HG02981 (cell line): Measurements from ENCODE around the gene TLE3.
"Not testable (repeated sequence)": the region's sequence is repeated elsewhere in the genome, so short reads cannot be mapped to it uniquely, and the experiment has no call there.

Experiments
- ATAC-seq: cut with Tn5 transposase; IDR thresholded peaks from one replicate; pipeline ENCODE4 v1.9.1; 2021; ENCODE audit warnings: mild to moderate bottlenecking, moderate library complexity; ENCODE audit not compliant: unreplicated experiment

The TLE3 gene

DNA sequence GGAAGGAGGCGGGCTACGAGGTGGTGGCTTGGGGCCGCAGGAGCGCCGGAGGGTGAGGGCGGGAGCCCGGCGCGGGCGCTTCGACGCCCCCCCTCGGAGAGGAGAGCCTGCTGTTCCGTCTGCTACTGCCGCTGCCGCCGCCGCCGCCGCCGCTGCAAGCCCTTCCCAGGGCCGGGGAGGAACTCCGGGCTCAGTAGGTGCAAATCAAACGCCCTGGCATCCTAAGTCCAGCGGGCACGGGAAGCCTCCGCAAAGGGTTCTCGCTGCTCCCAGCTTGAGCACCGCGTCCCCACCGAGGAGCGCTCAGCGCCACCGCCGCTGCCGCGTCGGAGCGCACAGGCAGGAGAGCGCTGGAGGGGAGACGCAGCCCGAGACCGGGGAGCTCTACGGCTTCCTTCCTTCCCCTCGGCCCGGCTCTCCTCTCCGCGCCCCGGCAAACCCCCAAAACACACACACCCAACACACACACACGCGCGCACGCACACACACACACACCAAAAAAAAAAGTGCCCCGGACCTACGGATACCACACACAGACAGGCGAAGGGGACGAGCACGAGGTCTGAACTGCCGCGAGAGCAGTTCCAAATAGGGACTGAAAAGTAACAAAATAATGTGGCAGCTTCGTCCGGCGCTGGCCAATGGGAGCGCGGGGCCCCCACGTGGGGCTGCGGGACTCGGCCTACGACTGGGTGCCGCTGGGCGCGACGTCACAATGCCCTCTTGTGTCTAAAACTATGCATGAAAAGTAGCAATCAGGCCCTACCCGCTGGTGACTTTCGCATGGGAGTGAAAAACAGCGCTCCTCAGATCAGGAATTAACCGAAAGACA lies at the start of gene TLE3:
Gene TLE3 (minus strand): TSS at position 597 of the 832 bp plus-strand sequence. CDS start 1,119 bp downstream, outside the sequence.
- ATAC-seq: peak; percentile 62

DNA sequence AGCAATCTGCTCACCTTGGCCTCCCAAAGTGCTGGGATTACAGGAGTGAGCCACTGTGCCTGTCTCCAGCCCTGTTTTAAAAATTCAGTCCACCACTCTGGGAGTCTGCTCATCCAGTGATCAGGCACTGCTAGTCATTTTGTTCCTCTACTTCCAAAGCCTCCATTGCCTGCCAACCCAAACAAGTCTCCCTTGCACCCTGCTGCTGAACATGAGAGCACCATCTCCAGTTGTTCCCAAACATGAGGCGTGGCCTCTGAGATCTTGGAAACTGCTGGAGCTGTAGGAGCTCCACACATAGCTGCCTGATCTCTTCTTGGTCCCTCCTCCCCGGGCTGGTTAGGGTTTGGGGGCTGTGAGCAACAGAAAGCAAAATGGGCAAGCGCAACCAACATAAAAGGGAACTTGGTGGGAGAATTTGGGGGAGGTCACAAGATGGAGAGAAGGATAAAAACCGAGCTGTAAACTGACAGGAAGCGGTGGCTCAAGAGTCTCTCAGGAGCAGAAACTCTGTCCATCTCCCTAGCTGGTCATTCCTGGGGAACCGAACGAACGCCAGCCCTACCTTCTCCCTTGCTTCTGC lies 49.6 kb upstream of the TLE3 start:
- no peak for ATAC-seq

DNA sequence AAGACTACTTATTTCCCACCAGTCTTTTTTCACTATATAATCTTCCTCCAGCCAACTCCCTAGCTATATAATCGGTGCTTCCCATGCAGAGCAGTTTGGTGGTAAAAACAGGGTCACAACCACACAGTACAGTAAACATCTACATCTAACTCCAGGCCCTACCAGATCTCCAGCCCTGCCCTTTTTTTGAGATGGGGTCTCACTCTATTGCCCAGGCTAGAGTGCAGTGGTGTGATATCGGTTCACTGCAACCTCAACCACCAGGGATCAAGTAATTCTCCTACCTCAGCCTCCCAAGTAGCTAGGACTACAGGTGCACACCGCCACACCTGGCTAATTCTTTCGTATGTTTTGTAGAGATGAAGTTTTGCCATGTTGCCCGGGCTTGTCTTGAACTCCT lies 49.1 kb upstream of the TLE3 start:
- no peak for ATAC-seq

DNA sequence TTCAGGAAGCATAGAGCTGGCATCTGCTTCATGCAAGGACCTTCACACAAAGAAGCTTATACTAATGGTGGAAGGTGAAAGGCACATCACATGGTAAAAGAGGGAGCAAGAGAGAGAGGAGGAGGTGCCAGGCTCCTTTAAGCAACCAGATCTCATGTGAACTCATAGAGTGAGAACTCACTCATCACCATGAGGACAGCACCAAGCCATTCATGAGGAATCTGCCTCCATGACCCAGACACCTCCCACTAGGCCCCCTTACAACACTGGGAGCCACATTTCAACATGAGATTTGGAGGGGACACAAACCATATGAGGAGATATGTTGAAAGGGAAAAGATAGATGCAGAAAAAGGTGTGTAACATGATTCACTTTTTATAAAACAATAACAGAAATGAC lies 48.4 kb upstream of the TLE3 start:
- no peak for ATAC-seq

DNA sequence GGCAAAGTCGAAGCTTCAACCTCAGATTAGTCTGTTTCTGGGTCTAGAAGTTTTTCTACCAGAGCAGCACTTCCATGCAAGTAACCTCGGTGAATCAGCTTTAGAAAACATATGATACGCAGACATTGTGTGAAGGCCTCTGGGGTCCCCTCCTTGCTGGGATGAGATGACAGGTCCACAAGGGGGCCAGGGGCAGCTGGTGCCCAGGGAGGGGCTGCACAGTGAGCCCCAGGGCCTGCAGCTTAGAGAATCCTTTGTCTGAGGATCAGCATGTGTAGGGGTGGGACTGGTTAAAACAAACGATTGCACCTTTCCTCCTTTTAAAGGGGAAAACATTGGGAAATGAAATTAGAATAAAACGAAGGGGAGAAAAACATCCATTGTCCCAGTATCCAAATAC lies 47.5 kb upstream of the TLE3 start:
- no peak for ATAC-seq

DNA sequence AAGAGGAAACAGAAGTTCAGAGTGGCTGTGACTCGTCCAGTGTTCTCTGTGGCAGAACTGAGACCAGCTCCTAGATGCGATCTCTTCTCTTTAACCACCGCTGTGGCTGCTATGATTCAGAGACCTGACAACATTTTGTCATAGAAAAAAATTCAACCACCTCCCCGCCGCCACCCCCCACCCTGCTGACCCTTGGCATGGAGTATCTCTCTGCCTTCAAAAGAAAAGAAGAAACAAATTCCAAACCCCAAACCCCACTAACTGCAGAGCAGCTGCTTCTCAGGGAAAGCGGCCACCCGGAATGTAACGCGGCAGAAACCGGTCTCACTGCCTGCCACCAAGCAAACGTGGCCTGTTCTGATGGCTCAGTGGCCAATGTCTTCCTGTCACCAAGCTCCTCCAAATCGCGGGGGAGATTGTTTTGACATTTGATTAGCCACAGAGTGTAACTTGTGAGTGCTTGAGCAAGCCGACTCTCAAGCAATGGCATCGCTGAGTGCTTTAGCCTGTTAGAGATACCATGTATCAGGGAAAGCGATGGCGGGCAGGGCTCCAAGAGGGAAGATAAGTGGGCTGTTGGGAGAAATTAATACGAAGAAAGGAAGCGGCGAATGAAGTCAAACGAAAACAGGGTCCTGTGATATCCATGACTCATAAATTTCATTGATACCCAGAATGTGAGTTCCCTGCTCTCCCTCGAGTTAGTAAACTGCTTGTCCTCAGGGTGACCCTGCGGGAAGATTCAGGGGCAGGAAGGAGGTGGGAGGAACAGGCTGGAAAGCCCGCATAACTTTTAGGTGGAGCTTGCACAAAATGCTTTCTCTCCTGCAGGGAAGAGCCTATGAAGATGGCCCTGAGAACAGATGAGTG lies 44.8 kb upstream of the TLE3 start:
- no peak for ATAC-seq

DNA sequence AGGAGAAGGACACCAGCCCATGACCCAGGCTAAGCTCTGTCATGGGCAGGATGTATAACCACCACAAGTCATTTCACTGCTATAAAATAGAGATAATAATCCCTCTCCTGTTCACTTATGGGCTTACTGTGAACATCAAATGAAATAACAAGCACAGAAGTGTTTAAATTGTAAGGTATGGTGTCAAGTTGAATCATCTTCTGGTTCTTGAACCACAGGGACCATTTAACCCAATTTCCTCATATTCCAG lies 44.3 kb upstream of the TLE3 start:
- no peak for ATAC-seq

DNA sequence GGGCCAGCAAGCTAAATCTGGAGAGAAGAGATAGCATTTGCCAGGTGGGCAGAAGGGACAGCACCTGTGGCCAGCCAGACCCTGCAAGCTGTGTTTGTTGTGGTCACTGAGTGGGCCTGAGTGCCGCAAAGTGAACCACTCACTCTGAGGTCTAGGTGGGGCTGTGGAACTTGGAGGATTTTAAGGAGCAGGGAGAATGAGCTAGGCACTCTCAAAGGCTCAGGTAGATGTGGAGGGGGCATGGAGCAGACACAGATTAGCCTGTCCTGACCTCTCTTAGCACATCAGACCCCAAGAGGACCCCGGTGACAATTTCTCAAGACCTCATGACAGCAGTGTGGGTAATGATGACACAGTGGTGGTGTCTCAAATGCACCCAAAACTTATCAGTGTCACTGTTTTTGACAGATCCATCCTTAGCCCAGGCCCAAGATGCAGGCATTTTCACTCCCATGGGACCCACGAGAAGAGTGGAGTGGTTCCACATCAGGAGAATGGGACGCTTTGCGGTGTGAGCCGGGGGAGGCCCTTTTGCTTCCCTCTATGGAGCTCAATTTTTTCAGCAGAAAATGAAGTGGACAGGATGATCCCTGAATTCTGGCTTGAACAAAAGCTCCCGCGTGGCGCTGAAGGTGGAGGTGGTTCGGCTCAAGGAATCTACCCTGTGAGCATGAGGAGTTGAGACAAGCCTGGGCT lies 43.8 kb upstream of the TLE3 start:
- ATAC-seq: no peak

DNA sequence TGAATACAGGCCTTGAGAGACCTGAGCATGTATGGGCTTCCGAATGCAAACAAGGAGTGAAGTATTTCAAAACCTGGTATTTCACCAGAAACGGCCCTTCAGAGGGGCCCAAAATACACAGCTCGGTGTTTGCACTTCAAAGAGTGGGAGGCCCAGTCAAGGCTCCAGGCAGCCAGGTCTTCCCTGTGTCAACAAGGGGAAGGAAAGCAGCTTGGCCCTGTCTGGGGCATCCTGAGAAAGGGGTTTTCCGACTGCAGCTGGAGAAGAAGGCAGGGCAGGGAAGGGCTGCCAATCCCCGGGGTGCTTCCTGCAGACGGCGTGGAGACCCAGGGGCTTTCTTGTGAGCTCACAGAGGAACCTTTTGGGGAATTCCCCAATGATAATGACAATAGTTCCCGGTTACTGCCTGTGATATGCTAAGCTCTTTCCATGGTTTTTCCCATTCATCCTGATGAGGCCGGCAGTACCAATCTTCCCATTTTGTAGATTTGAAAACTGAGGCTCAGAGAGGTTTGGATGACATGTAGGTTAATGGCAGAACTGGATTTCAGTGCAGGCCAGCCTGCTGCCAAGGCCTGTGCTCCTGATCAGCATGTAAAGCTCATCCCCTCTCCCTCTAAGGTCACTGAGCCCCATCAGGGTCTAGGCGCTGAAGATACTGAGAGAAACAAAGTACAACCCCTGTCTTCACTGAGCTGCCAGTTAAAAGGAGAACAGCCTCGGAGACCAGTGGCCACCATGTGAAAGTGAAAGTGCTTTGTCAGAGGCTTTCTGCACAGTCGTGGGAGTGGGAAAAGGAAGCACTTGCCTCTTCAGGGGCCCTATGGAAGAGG lies 43.0 kb upstream of the TLE3 start:
- ATAC-seq: no peak

DNA sequence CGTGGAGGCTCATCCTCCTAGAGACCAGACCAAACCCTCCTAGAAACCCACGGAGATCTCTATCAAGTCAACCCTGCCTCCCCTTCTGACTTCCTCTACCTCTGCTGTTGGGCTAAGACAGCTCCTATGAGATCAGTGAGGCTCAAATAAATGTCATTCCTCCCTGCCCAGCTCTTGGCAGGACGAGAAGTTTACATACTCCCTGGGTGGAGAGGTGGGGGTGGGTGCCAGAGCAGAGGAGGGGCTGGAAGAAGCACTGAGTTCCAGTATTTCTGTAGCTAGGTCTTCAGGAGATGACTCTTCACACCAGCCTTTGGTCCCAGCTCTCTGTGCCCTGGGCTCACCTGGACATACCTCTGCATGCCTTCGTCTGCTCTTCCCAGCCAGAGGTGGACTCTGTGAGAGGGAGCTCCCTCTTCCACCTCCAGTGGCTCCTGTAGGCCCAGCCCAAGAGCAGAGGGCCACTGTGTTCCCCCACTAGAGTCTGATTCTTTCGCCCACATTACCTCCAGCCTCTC lies 42.4 kb upstream of the TLE3 start:
- ATAC-seq: no peak

DNA sequence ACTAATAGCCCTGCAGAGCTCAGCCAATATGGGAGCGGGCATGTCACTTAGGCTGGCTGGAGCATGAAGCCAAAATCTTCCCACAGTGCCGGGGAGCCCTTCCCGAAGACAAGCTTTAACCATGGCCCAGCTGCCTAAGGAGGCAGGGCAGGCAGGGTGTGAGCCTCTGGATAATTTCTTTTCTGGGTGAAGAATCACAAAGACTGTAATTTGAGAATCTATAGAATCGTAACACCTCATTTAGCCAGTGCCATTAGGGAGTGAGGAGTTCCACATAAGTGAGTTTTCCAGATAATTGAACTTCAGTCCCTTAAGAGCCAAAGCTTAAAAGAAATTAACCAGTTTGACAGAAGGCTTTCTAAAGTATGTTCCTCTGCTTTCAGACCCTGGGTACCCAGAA lies 40.2 kb upstream of the TLE3 start:
- no peak for ATAC-seq

DNA sequence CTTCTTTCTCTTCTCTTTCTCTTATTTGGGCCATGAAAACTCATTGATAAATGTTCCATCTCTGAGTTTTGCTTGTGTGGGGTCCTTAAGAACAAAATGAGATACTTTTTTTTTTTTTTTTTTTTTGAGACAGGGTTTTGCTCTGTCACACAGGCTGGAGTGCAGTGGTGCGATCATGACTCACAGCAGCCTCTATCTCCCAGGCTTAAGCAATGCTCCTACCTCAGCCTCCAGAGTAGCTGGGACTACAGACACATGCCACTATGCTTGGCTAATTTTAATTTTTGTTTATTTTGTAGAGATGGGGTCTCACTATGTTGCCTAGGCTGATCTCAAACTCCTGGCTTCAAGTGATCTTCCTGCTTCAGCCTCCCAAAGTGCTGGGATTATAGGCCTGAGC lies 39.3 kb upstream of the TLE3 start:
- ATAC-seq: not testable (repeated sequence)

DNA sequence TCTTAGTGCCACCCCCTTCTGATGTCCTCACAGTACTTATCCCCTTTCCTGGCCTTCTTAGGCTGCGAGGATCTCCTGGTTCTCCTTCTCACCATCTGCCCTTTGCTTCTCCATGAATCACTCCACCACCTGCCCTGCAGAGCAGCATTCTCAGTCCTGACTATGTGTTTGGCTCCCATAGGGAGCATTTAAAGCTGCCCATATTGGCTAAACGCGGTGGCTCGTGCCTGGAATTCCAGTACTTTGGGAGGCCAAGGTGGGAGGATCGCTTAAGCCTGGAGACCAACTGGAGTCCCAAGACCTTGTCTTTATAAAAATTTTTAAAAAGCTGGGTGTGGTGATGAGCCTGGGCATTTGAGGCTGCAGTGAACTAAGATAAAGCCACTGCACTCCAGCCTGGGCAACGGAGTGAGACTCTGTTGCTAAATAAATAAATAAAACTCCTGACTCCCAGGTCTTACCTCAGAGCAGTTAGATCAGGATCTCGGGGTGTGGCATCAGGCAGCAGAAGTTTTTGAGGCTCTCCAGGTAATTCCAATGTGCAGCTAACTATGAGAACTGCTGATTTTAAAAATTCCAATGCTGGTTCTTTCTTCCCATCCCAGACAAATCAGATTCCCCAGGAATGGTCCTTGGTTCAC lies 36.2 kb upstream of the TLE3 start:
- ATAC-seq: no peak

DNA sequence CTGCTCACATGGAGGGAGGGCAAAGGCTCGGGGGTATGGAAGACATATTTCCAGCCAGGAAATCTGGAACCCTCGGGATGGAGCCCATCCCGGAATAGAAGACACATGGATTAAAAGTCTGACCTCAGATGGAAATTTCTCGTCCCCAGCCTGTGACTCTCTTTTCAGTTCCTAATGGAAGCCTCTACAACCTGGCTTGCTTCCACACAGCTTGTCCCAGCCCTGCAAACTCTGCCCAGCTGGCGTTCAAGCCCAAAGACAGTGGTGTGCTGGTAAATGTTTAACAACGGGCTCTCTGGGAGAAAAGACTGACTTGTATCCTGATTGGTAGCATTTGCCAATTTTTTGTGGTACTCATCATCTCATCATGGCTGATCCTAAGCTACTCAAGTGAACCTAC lies 35.6 kb upstream of the TLE3 start:
- no peak for ATAC-seq

DNA sequence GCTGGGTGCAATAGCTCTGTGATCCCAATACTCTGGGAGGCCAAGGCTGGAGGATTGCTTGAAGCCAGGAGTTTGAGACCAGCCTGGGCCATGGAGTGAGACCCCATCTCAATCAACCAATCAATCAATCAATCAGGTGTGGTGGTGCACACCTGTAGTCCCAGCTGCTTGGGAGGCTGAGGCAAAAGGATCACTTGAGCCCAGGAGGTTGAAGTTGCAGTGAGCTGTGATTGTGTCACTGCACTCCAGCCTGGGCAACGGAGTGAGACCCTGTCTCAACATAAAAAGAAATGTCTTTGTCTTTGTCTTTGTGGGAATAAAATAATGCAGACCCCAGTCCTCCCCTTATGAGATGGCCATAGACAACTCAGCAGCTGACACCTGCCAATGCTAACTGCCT lies 34.9 kb upstream of the TLE3 start:
- no peak for ATAC-seq

DNA sequence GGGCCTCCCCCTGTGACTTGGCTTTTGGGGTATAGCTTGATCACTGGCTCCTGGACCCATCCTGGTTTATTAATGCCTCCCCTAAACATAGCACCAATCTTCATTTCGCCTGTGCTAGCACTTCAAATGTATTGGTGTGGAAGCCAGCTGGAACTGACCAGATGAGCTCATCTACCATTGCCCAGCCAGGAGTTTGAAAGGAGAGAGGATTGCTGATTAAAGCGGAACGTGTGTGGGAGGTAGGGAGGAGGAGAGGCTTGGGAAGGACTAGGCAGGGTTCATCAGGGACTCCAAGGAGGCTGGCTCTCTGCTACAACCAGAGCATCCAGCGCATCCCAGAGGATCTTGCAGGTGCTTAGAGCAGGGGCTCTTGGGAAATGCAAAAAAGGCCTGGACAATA lies 34.4 kb upstream of the TLE3 start:
- ATAC-seq: no peak

DNA sequence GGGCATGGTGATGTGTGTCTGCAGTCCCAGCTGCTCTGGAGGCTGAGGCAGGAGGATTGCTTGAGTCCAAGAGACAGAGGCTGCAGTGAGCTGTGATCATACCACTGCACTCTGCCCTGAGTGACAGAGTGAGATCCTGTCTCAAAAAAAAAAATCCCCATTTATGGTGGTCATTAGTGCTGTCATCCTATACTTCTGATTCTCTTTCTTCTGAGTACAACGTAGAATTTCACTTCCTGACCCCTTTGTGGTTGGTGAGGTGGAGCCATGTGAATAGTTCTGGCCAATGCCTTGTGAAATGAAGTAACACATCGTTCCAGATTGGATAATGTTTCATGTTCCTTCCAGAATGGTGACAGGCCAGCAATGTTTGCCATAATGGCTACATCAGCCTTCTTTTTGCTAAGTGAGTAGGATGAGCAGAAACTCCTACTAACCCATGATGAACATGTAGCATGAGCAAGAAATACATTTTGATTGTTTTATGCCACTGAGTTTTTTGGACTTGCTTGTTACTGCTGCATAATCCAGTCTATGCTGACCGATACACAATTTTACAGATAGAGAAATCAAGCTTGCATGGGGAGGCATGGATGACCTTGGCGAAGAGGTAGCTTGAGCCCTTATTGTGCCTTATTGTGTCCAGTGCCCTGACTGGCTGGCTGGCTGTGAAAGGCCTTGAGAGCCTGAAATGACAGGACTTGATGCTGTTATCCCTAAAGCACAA lies 30.9 kb upstream of the TLE3 start:
- no peak for ATAC-seq

DNA sequence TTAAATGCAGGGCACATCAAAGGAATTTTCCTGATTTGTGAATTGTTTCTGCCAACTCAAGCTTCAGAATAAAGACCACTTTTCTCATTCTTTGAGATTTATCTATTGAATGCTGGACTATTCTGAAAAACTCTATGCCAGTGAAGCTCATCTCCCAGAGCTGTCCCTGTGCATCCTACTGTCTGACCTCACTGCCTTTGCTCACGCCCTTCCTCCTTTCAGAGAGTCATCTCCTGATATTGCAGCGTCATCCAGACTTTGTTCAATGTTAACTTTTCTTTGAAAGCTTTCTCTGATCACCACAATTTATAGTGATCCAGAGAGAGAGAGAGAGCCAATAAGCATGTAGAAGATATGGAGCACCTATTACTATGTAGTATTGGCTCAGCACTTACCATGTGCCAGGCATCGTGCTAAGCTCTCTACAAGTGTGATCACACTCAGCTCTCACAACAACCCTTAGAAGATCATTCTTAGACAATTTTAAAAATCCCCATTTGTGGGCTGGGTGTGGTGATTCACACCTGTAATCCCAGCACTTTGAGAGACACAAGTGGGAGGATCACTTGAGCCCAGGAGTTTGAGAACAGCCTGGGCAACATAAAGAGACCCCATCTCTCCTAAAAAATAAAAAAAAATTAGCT lies 30.2 kb upstream of the TLE3 start:
- ATAC-seq: no peak

DNA sequence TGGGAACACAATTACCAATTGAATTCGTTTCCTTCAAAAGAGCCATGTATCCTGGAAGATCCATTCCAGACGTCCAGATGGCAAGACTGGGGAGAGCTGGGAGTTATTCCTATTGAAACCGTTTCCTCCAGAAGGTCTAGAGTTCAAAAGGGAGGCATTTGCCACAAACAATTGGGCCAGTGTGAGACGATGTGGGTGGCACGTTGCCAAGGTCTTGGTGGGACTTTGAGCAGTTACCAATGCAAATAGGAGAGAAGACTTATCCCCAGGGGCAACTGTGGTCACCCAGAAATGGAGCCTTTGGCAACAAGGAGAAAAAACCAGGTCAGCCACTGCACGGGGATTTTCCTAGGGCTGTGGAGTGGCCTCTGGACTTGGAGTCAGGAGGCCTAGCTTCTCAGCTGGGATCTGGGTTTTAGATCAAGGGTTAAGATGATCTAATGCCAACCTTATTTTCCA lies 29.6 kb upstream of the TLE3 start:
- no peak for ATAC-seq
